Nephron (organoid): Measurements from ENCODE around the gene NTM.

ENCODE experiments used
- H3K27ac Mint-ChIP-seq, 3 experiments: 2 replicates each; pipeline ENCODE4 v1.8.0; 2020; ENCODE audit warnings: mixed read lengths in 3 of 3, mild to moderate bottlenecking in 2 of 3, moderate library complexity in 1 of 3
- H3K27me3 Mint-ChIP-seq: 2 replicates; pipeline ENCODE4 v1.8.0; 2021; ENCODE audit warnings: low read depth, mild to moderate bottlenecking, moderate library complexity, mixed read lengths
- H3K36me3 Mint-ChIP-seq: 2 replicates; pipeline ENCODE4 v1.8.0; 2020; ENCODE audit warnings: low read depth, mixed read lengths
- H3K4me1 Mint-ChIP-seq: 2 replicates; pipeline ENCODE4 v1.8.0; 2020; ENCODE audit warnings: mixed read lengths
- H3K4me3 Mint-ChIP-seq, 3 experiments: 2 replicates each; pipeline ENCODE4 v1.8.0; 2020; ENCODE audit warnings: mild to moderate bottlenecking in 3 of 3, mixed read lengths in 3 of 3, moderate library complexity in 2 of 3
- H3K9me3 Mint-ChIP-seq: 2 replicates; pipeline ENCODE4 v1.8.0; 2020; ENCODE audit warnings: mixed read lengths
- CTCF ChIP-seq, 3 experiments: fragments of 200-600 bp; sonication (generic); IDR thresholded peaks; one replicate each; pipeline ENCODE4 v1.5.0; 2021; ENCODE audit warnings: antibody characterized with exemption in 3 of 3; ENCODE audit not compliant: unreplicated experiment in 3 of 3

Gene NTM

GRCh38 chr11:131463649-131464425 lies 93.4 kb downstream of the NTM start:
- Mint-ChIP-seq H3K36me3 (no peaks in the 10 kb centered on the region), H3K27ac (peak overlapping the region in 1 of 3 experiments; percentile 3), H3K4me1 (peaks cover 27% of the 10 kb centered on the region), H3K27me3 (peaks cover 22% of the 10 kb centered on the region), H3K4me3 (peak overlapping the region; percentile 33 to 77 (median 49)), H3K9me3 (no peaks in the 10 kb centered on the region)
- no peak for TF ChIP-seq CTCF (IDR thresholded peaks at IDR 0.05; ENCODE audit: unreplicated experiment in 3 of 3)

GRCh38 chr11:131464461-131464860 lies 94.0 kb downstream of the NTM start:
- H3K27me3 Mint-ChIP-seq, result peaks cover 22% of the 10 kb centered on the region
- peak overlapping the region; percentile 49 to 56 (median 51) for H3K4me3 Mint-ChIP-seq
- no peak overlapping the region for H3K27ac Mint-ChIP-seq
- no peaks in the 10 kb centered on the region for H3K36me3 Mint-ChIP-seq
- peaks cover 27% of the 10 kb centered on the region for H3K4me1 Mint-ChIP-seq
- no peak for TF ChIP-seq CTCF (IDR thresholded peaks at IDR 0.05; ENCODE audit: unreplicated experiment in 3 of 3)
- H3K9me3 Mint-ChIP-seq, result no peaks in the 10 kb centered on the region

DNA sequence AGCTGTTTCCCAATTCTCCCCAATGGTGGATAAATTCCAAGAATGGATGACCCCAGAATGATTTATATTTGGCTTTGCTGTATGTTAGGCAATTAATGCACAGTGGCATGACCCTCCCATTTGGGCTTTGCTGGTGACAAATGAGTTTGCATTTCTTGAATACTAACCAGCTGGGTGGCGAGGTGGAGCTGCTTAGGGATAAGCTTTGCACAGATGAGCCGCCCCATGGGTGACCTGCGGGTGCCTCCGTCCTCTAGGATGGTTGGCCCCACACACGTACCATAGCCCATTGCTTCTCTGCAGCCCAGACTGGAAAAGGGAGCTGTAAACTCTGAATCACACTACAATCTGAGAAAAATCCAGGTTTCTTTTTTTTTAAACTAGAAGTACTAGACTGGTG lies 94.6 kb downstream of the NTM start:
- Mint-ChIP-seq H3K36me3 (no peaks in the 10 kb centered on the region), H3K27me3 (peaks cover 25% of the 10 kb centered on the region), H3K4me3 (no peak overlapping the region), H3K9me3 (no peaks in the 10 kb centered on the region), H3K4me1 (peaks cover 27% of the 10 kb centered on the region), H3K27ac (no peak overlapping the region)
- TF ChIP-seq CTCF (IDR thresholded peaks at IDR 0.05; ENCODE audit: unreplicated experiment in 3 of 3), result no peak

GRCh38 chr11:131465746-131466145 lies 95.3 kb downstream of the NTM start:
- Mint-ChIP-seq H3K4me3 (no peak overlapping the region), H3K27ac (no peak overlapping the region), H3K9me3 (no peaks in the 10 kb centered on the region), H3K4me1 (peaks cover 27% of the 10 kb centered on the region), H3K27me3 (peaks cover 31% of the 10 kb centered on the region), H3K36me3 (no peaks in the 10 kb centered on the region)
- TF ChIP-seq CTCF (IDR thresholded peaks at IDR 0.05; ENCODE audit: unreplicated experiment in 3 of 3), result peak in 1 of 3 experiments; percentile 20

DNA sequence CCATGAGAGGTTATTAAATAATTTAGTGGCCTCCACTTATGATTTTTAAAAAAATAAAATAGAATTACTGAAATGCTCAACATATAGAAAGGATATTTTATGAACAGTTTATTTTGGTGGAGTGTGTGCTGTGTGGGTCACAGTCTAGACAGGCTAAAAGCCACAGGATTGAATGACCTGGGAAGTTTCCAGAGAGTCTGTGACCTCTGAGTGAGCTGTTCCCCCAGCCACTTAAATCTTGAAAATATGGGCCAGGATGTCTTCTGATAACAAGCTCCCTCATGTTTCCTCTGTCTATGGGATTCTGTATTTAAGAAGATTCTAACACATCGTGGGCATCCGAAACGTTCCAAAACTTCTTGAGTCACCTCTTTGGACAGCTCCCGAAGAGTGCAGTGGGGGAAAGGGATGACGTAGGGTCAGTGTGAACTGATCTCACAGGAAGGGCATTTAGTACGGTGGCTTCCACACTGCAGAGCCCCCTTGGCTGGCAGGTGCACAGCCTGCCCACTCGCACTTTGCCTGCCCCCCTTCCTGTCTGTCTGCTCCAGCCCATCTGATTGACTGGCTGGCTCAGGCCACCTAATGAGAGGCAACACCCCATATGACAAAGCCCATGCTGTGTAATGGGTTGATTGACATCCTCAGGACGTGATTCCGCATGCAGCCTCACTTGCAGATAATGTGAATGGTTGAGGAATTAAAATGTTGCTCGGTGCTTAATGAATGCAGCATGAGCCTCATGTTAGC lies 97.4 kb downstream of the NTM start:
- H3K36me3 Mint-ChIP-seq, result no peaks in the 10 kb centered on the region
- H3K27me3 Mint-ChIP-seq, result peaks cover 38% of the 10 kb centered on the region
- H3K27ac Mint-ChIP-seq, result no peak overlapping the region
- H3K4me1 Mint-ChIP-seq, result peaks cover 27% of the 10 kb centered on the region
- H3K4me3 Mint-ChIP-seq, result no peak overlapping the region
- H3K9me3 Mint-ChIP-seq, result no peaks in the 10 kb centered on the region
- TF ChIP-seq CTCF (IDR thresholded peaks at IDR 0.05; ENCODE audit: unreplicated experiment in 3 of 3), result no peak
